HG02623 (cell line): ENCODE measurements around the gene GFPT1.
"Not testable (repeated sequence)": the region's sequence is repeated elsewhere in the genome, so short reads cannot be mapped to it uniquely, and the experiment has no call there.

ENCODE experiments used
- ATAC-seq: cut with Tn5 transposase; IDR thresholded peaks from one replicate; pipeline ENCODE4 v1.9.1; 2021; ENCODE audit warnings: moderate library complexity; ENCODE audit not compliant: unreplicated experiment

The GFPT1 gene

GRCh38 chr2:69384618-69385081, 2.4 kb downstream of the GFPT1 start:
- no peak for ATAC-seq

- no peak for ATAC-seq
Measured at GRCh38 chr2:69383176-69383812, 3.7 kb downstream of the GFPT1 start.

- no peak for ATAC-seq
Measured at GRCh38 chr2:69382547-69382946, 4.5 kb downstream of the GFPT1 start.

GRCh38 chr2:69381337-69381737, 5.7 kb downstream of the GFPT1 start:
- ATAC-seq, result no peak

- no peak for ATAC-seq
Measured at GRCh38 chr2:69380072-69380917, 6.7 kb downstream of the GFPT1 start.

DNA sequence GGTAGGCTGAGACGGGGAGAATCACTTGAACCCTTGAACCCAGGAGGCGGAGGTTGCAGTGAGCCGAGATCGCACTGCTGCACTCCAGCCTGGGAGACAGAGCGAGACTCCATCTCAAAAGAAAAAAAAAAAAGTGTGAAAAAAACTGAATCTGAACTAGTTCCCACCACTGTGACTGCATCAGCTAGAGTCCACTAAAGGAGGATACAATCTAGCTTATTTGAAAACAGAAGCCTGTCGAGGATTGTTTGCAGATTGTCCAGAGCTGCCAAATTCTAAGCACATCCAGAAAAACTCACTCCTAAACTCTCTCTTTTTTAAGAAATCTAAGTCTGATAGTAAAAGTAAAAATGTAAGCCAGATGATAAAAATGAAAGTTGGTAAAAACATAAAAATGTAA, 10.6 kb downstream of the GFPT1 start:
- ATAC-seq, result no peak

- ATAC-seq, result no peak
Measured at GRCh38 chr2:69375494-69376353, 11.3 kb downstream of the GFPT1 start.

- ATAC-seq, result no peak
Measured at GRCh38 chr2:69372767-69373166, 14.3 kb downstream of the GFPT1 start.

DNA sequence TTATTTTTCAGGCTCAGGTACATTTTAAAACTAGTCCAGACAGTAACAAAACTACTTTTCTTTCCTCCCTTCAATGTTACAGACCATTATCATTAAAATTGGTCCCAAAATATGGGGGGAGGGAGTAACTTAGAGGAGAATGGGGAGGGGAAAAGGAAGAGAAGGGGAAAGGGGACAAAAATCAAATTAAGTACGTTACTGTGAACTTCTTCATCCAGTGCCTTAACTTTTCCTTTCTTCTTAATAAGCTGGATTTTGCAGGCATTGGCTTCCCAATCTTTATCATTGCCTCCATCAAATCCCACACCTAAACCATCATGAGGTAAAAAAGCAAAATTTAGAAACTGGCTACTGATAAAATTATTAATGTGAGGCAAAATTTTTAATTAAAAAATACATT, 17.2 kb downstream of the GFPT1 start:
- ATAC-seq, result no peak

DNA sequence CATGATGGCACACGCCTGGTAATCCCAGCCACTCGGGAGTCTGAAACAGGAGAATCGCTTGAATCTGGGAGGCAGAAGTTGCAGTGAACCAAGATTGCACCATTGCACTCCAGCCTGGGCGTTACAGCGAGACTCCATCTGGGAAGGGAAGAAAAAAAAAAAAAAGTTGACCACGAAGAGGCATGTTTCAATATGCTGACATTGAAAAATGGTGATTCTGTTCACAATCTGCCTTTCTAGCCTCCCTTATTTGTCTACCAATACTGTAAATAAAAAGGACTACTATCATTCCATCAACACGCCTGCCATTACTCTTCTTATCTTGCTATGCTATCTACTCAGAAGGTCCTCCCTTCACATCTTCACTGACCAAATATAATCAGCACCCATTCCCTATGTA, 18.4 kb downstream of the GFPT1 start:
- no peak for ATAC-seq

GRCh38 chr2:69359371-69359770, 27.7 kb downstream of the GFPT1 start:
- ATAC-seq, result no peak

- ATAC-seq, result no peak
Measured at GRCh38 chr2:69358914-69359313, 28.1 kb downstream of the GFPT1 start.

GRCh38 chr2:69356471-69356870, 30.6 kb downstream of the GFPT1 start:
- no peak for ATAC-seq

GRCh38 chr2:69354976-69355375, 32.1 kb downstream of the GFPT1 start:
- not testable (repeated sequence) for ATAC-seq

DNA sequence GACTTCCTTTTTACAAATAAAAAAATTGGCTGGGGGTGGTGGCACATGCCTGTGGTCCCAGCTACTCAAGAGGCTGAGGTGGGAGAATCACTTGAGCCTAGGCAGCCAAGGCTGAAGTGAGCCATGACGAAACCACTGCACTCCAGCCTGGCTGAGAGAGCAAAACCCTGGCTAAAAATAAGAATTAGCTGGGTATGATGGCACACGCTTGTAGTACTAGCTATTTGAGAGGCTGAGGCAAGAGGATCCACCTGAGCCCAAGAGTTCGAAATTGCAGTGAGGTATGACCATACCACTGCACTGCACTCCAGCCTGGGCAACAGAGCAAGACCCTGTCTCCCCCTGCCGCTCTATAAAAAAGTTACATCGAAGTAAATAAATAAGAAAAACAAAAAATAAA, 33.7 kb downstream of the GFPT1 start:
- no peak for ATAC-seq

DNA sequence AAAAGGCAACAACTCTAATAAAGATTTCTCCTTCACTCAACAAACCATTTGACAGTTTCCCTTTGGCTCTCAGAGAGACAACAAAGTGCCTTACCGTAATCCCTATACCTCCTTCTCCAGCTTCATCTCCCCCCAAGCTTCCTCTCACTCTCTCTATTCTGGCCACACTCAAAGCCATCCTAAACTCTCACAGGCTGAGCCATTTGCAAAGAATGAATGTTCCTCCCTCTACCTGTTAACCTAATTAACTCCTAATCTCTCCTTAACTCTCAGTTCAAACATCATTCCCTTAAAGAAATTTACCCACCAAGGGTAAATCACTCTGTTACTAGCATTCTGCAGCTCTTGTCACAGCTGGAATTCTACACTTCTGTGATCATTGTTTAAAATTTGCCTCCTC, 38.2 kb downstream of the GFPT1 start:
- no peak for ATAC-seq

GRCh38 chr2:69345434-69345833, 41.6 kb downstream of the GFPT1 start:
- no peak for ATAC-seq

GRCh38 chr2:69344305-69344704, 42.7 kb downstream of the GFPT1 start:
- ATAC-seq, result no peak

GRCh38 chr2:69340101-69340775, 46.8 kb downstream of the GFPT1 start:
- ATAC-seq, result no peak

DNA sequence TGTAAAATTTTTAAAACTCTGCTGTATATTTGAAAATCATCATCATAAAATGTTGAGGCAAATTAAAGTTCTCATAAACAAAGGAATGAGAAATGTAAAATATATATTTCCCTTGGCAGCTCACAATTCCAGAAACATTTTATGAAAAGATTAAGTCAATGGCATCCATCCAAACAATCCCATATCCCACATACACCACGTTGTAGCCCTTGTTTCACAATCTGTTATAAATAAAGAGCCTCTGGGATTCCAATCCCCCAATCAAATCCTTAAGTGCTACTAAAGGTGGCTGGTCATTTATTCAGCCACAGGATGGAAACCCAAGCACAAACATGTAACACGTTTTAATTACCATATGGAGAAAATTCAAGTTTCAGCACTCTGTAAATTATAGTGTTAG, 51.7 kb downstream of the GFPT1 start:
- ATAC-seq, result no peak

- ATAC-seq, result no peak
Measured at GRCh38 chr2:69333352-69333751, 53.7 kb downstream of the GFPT1 start.
